ENCODE data around the gene PRSS8. TPM values are rescaled to one million over a fixed set of nuclear protein-coding genes. Genes with fewer than 3 reads are reported as not detected.

The PRSS8 gene
- total RNA-seq, 1 donor from 2014 or later, result 53.6 TPM

- no peak for DNase-seq (ENCODE audit: low read depth)
- no peak overlapping the region for H3K4me3 ChIP-seq (ENCODE audit: low read depth, low read length)
- TF ChIP-seq, protein P1, sequence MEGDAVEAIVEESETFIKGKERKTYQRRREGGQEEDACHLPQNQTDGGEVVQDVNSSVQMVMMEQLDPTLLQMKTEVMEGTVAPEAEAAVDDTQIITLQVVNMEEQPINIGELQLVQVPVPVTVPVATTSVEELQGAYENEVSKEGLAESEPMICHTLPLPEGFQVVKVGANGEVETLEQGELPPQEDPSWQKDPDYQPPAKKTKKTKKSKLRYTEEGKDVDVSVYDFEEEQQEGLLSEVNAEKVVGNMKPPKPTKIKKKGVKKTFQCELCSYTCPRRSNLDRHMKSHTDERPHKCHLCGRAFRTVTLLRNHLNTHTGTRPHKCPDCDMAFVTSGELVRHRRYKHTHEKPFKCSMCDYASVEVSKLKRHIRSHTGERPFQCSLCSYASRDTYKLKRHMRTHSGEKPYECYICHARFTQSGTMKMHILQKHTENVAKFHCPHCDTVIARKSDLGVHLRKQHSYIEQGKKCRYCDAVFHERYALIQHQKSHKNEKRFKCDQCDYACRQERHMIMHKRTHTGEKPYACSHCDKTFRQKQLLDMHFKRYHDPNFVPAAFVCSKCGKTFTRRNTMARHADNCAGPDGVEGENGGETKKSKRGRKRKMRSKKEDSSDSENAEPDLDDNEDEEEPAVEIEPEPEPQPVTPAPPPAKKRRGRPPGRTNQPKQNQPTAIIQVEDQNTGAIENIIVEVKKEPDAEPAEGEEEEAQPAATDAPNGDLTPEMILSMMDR (conservative IDR thresholded peaks at IDR 0.05; ENCODE audit: low read depth, low read length), result no peak
Observed at GRCh38 chr16:31082368-31083045, 53.0 kb downstream of the PRSS8 start.

Other genes with a start within 250 kb of the PRSS8 start
- 57.6 and 79.1 TPM in 2 replicates for gene BCL7C, start 241.7 kb downstream of the PRSS8 start, total RNA-seq
- 0.87 and 4.3 TPM in 2 replicates for gene CTF1, start 239.1 kb downstream of the PRSS8 start, total RNA-seq
- 35.6 and 65.3 TPM in 2 replicates for gene FBXL19, start 212.2 kb downstream of the PRSS8 start, total RNA-seq
- 10.4 and 37.6 TPM in 2 replicates for gene ORAI3, start 186.7 kb downstream of the PRSS8 start, total RNA-seq
- 4.7 and 5.5 TPM in 2 replicates for gene SETD1A, start 178.0 kb downstream of the PRSS8 start, total RNA-seq
- 22.9 and 24.2 TPM in 2 replicates for gene HSD3B7, start 150.5 kb downstream of the PRSS8 start, total RNA-seq
- gene STX1B, start 125.1 kb downstream of the PRSS8 start, total RNA-seq, result 0.40 and 0.58 TPM in 2 replicates
- 19.5 and 26.1 TPM in 2 replicates for gene STX4, start 102.2 kb downstream of the PRSS8 start, total RNA-seq
- 11.1 and 18.3 TPM in 2 replicates for gene ZNF668, start 61.5 kb downstream of the PRSS8 start, total RNA-seq
- gene ZNF646, start 61.3 kb downstream of the PRSS8 start, total RNA-seq, result 12.7 and 13.5 TPM in 2 replicates
- 0.58 and 2.2 TPM in 2 replicates for gene PRSS53, start 46.8 kb downstream of the PRSS8 start, total RNA-seq
- gene VKORC1, start 40.9 kb downstream of the PRSS8 start, total RNA-seq, result 129 and 214 TPM in 2 replicates
- gene BCKDK, start 27.3 kb downstream of the PRSS8 start, total RNA-seq, result 78.2 and 80.3 TPM in 2 replicates
- gene KAT8, start 18.1 kb downstream of the PRSS8 start, total RNA-seq, result 38.3 and 43.7 TPM in 2 replicates
- 0.29 and 1.3 TPM in 2 replicates for gene PRSS36, start 14.3 kb upstream of the PRSS8 start, total RNA-seq
- 67.2 and 83.8 TPM in 2 replicates for gene FUS, start 44.4 kb upstream of the PRSS8 start, total RNA-seq
- 22.0 and 43.5 TPM in 2 replicates for gene PYCARD, start 67.0 kb upstream of the PRSS8 start, total RNA-seq
- not detected in 2 replicates for gene TRIM72, start 78.4 kb upstream of the PRSS8 start, total RNA-seq
- gene PYDC1, start 81.4 kb upstream of the PRSS8 start, total RNA-seq, result not detected in 2 replicates
- gene ITGAM, start 124.2 kb upstream of the PRSS8 start, total RNA-seq, result 0.06 and 0.72 TPM in 2 replicates
- 0.23 TPM in 1 of 2 replicates, not detected in the other for gene ITGAX, start 219.4 kb upstream of the PRSS8 start, total RNA-seq